Tongue (tissue), 2 donors: ENCODE data around the gene ARHGEF12. TPM values are rescaled to one million over a fixed set of nuclear protein-coding genes. Genes with fewer than 3 reads are reported as not detected.
A peak's percentile ranks its signal among the peaks of the same experiment; 100 is the strongest.

Source experiments
- small RNA-seq: library from RNA; depleted of rRNA; stranded (forward); fragments of <200 nt; gene quantifications from one replicate; pipeline ENCODE3, GENCODE V24; 2014; ENCODE audit warnings: low replicate concordance
- total RNA-seq: library from RNA; depleted of rRNA; stranded (reverse); fragments of >200 nt; gene quantifications from one replicate; pipeline ENCODE4 v1.2.3, GENCODE V29; 2014

Gene ARHGEF12
- total RNA-seq, 1 donor from 2014 or later = 134 TPM

Small RNA genes within 50 kb of the gene (small RNA-seq; reads per million reads assigned to genes)
- gene RF00100 = 77.4 reads per million, percentile 96 among the genes with 10 or more reads in this experiment

Other genes starting within 250 kb of the ARHGEF12 start
- gene TRIM29, start 198.3 kb upstream of the ARHGEF12 start, total RNA-seq = 192 TPM
- gene OAF, start 125.4 kb upstream of the ARHGEF12 start, total RNA-seq = 43.3 TPM
- gene POU2F3, start 96.3 kb upstream of the ARHGEF12 start, total RNA-seq = 2.1 TPM
- gene TLCD5, start 11.1 kb upstream of the ARHGEF12 start, total RNA-seq = 9.4 TPM
- 0.10 TPM for gene GRIK4, start 175.3 kb downstream of the ARHGEF12 start, total RNA-seq